Caco-2 (cell line): ENCODE measurements around the gene ZNF764. TPM values are rescaled to one million over a fixed set of nuclear protein-coding genes. Genes with fewer than 3 reads are reported as not detected.
A peak's percentile ranks its signal among the peaks of the same experiment; 100 is the strongest.
"Not testable (repeated sequence)": the region's sequence is repeated elsewhere in the genome, so short reads cannot be mapped to it uniquely, and the experiment has no call there.

ENCODE experiments used
- BruUV-seq: library from RNA; stranded (reverse); fragments of 400-500 nt; replicated peaks from 2 replicates; lab custom pipeline; 2021; lab: Mats Ljungman, UMichigan
- CTCF ChIA-PET: fragments of 300-600 bp; sonication (Branson Sonifier 250); formaldehyde crosslinking; loops from one replicate; lab custom pipeline; 2022; ENCODE audit warnings: antibody characterized with exemption; lab: Charles Lee
- POLR2A ChIA-PET: fragments of 300-600 bp; sonication (Branson Sonifier 250); formaldehyde crosslinking; loops from one replicate; lab custom pipeline; 2022; ENCODE audit warnings: antibody characterized with exemption; lab: Charles Lee
- DNase-seq, 2 experiments: peaks; one replicate each; pipeline versions ENCODE4 v3.0.0 to v3.0.0-alpha.2; 2020 to 2022
- H3K27me3 ChIP-seq: replicated peaks from 2 replicates; pipeline ENCODE4 v1.6.0; 2011; ENCODE audit warnings: low read length; ENCODE audit not compliant: control insufficient read depth, insufficient read depth
- H3K36me3 ChIP-seq: 2 replicates; pipeline ENCODE4 v1.5.1; 2011; ENCODE audit warnings: low read length; ENCODE audit not compliant: control insufficient read depth, insufficient read depth
- H3K4me1 ChIP-seq: fragments of 250-450 bp; sonication (Bioruptor Pico); 2 replicates; pipeline ENCODE4 v1.5.1; 2020; ENCODE audit warnings: mild to moderate bottlenecking
- H3K4me3 ChIP-seq: 2 replicates; pipeline ENCODE4 v1.5.1; 2011; ENCODE audit warnings: low read depth, mild to moderate bottlenecking, control low read depth, low read length
- H3K9me3 ChIP-seq: fragments of 250-450 bp; sonication (Bioruptor Pico); 2 replicates; pipeline ENCODE4 v1.5.1; 2020; ENCODE audit warnings: mild to moderate bottlenecking, moderate library complexity
- H3K27ac Mint-ChIP-seq: one replicate; pipeline ENCODE4 v1.8.0; 2022; ENCODE audit warnings: mixed read lengths; ENCODE audit not compliant: unreplicated experiment
- H3K27me3 Mint-ChIP-seq: one replicate; pipeline ENCODE4 v1.8.0; 2022; ENCODE audit warnings: mixed read lengths; ENCODE audit not compliant: insufficient read depth, unreplicated experiment
- H3K36me3 Mint-ChIP-seq: one replicate; pipeline ENCODE4 v1.8.0; 2022; ENCODE audit warnings: mild to moderate bottlenecking, mixed read lengths; ENCODE audit not compliant: insufficient read depth, unreplicated experiment
- H3K4me1 Mint-ChIP-seq: one replicate; pipeline ENCODE4 v1.8.0; 2022; ENCODE audit warnings: low read depth, mixed read lengths; ENCODE audit not compliant: unreplicated experiment
- H3K4me3 Mint-ChIP-seq: one replicate; pipeline ENCODE4 v1.8.0; 2022; ENCODE audit warnings: mild to moderate bottlenecking, moderate library complexity, mixed read lengths; ENCODE audit not compliant: unreplicated experiment
- H3K9me3 Mint-ChIP-seq: one replicate; pipeline ENCODE4 v1.8.0; 2022; ENCODE audit warnings: mixed read lengths; ENCODE audit not compliant: unreplicated experiment
- intact Hi-C: fragments of 100-400 bp; cut with micrococcal nuclease; formaldehyde crosslinking; loops from one replicate; pipeline ENCODE4 v1.10.0; 2022; ENCODE audit not compliant: unreplicated experiment
- total RNA-seq: library from RNA; stranded (reverse); gene quantifications from 2 replicates; pipeline ENCODE4 v1.2.3, GENCODE V29; 2022
- TF ChIP-seq, protein P1 (sequence below), 2 experiments: fragments of 200-600 bp in 1 of 2; IDR thresholded peaks; 1 replicate in 1 of 2; 2 replicates in 1 of 2; pipeline versions ENCODE4 v1.5.1 to v1.8.0; 2011 to 2022; ENCODE audit warnings: antibody characterized with exemption in 1 of 2, control low read depth in 1 of 2, inconsistent platforms in 1 of 2, low read depth in 1 of 2, low read length in 1 of 2, mild to moderate bottlenecking in 1 of 2, moderate library complexity in 1 of 2; ENCODE audit not compliant: insufficient read depth in 1 of 2, severe bottlenecking in 1 of 2, unreplicated experiment in 1 of 2

ZNF764 gene
- total RNA-seq, 1 experiment from 2014 or later = 8.5 TPM

DNA sequence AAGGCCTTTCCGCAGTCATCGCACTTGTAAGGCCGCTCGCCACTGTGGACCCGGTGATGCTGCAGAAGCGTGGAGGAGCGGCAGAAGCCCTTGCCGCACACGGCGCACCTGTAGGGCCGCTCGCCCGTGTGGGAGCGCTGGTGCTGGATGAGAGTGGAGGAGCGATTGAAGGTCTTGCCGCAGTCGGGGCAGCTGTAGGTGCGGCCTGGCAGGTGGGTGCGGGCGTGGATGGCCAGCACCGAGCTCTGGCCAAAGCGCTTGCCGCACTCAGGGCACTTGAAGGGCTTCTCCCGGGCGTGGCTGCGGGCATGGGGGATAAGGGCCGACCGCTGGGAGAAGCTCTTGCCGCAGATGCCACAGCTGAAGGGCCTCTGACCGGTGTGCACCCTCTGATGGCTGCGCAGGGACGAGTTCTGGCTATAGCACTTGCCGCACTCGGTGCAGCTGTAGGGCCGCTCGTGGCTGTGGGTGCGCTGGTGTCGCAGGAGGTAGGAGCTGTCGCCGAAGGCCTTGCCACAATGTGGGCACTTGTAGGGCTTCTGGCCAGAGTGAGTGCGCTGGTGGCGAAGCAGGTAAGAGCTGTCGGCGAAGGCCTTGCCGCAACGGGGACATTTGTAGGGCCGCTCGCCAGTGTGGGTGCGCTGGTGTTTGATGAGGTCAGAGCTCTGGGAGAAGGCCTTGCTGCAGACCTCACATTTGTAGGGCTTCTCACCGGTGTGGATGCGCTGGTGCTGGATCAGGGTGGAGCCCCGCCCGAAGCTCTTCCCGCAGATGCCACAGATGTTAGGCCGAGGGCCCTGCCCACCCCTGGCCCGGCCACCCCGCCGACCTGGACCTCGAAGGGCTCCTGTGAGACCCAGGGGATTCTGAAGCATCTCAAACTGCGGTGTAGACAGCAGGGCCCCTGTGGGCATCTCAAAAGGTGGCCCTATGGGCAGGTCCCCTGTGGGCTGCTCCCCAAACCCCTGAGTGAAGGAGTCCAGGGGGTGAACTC, 33.3 kb downstream of the ZNF764 start:
- Mint-ChIP-seq H3K4me1 (peaks cover 14% of the 10 kb centered on the region), H3K4me3 (peak overlapping the region; percentile 41), H3K9me3 (no peaks in the 10 kb centered on the region), H3K27ac (no peak overlapping the region), H3K27me3 (no peaks in the 10 kb centered on the region), H3K36me3 (peaks cover 23% of the 10 kb centered on the region)
- POLR2A ChIA-PET = interaction anchor here (0.6 to 0.7 kb wide), 3 partner anchors 33 to 239 kb away, joined by 4 to 5 read pairs (median 4); no protein-coding TSS in a partner anchor
- no TSS peak for BruUV-seq
- Histone ChIP-seq H3K36me3 (no peaks in the 10 kb centered on the region; the same call in 1 of the 2 replicates), H3K9me3 (no peaks in the 10 kb centered on the region), H3K4me3 (no peak overlapping the region), H3K27me3 (no peaks in the 10 kb centered on the region), H3K4me1 (peaks cover 30% of the 10 kb centered on the region)
- TF ChIP-seq, protein P1, sequence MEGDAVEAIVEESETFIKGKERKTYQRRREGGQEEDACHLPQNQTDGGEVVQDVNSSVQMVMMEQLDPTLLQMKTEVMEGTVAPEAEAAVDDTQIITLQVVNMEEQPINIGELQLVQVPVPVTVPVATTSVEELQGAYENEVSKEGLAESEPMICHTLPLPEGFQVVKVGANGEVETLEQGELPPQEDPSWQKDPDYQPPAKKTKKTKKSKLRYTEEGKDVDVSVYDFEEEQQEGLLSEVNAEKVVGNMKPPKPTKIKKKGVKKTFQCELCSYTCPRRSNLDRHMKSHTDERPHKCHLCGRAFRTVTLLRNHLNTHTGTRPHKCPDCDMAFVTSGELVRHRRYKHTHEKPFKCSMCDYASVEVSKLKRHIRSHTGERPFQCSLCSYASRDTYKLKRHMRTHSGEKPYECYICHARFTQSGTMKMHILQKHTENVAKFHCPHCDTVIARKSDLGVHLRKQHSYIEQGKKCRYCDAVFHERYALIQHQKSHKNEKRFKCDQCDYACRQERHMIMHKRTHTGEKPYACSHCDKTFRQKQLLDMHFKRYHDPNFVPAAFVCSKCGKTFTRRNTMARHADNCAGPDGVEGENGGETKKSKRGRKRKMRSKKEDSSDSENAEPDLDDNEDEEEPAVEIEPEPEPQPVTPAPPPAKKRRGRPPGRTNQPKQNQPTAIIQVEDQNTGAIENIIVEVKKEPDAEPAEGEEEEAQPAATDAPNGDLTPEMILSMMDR (IDR thresholded peaks at IDR 0.05; ENCODE audit: insufficient read depth in 1 of 2, low read depth in 1 of 2, low read length in 1 of 2, severe bottlenecking in 1 of 2, unreplicated experiment in 1 of 2) = no peak
- intact Hi-C loops = loop anchor here (5.0 to 10.0 kb wide), 2 partner anchors 130 to 172 kb away; partner anchors contain the start of genes FBRS, PRR14 and SRCAP
- CTCF ChIA-PET = interaction anchor here (0.8 to 1.6 kb wide), 2 partner anchors 95 to 107 kb away, joined by 3 to 6 read pairs; partner anchors contain the start of gene DCTPP1
- no peak for DNase-seq

DNA sequence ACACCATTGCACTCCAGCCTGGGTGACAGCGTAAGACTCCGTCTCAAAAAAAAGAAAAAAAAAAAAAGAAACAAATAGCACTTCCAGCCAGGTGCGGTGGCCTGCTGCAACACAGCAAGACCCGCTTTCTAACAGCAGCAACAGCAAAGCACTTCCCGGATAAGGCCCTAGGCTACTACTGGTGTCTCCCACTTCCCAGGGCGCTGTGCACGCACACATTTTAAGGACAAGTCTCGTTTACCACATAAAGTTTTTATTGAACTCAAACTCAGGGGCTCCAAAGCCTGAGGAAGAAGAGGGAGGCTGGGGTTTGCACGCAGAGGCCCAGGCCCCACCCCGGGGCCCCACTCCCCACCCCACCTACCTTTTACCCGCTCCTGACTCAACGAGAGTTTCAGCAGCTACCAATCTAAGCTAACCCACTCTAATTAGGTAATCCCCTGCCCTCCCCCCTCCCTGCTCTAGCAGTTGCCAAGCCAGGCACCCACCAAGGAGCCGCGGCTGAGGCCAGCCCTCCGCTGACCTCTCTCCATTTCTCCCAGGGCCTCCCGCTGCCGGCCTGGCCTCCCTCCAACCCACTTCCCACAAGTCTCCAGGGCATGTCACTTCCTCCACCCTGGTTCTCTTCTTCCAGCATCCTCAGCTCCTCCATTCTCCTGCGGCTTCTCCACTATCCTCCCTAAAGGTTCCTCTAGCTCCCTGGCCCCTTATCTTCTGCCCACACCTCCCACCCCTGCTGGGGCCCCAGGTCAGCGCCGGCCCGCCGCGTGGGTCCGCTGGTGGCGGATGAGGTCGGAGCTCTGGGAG, 34.2 kb downstream of the ZNF764 start:
- H3K27me3 ChIP-seq = no peaks in the 10 kb centered on the region
- BruUV-seq = no TSS peak
- intact Hi-C loops = loop anchor here (10.0 kb wide), 1 partner anchor 131 kb away; the partner anchor contains the start of genes FBRS and PRR14
- Mint-ChIP-seq H3K27me3 (no peaks in the 10 kb centered on the region), H3K36me3 (peaks cover 23% of the 10 kb centered on the region), H3K4me3 (no peak overlapping the region), H3K27ac (no peak overlapping the region), H3K9me3 (no peaks in the 10 kb centered on the region), H3K4me1 (peaks cover 14% of the 10 kb centered on the region)
- no peak overlapping the region for H3K4me3 ChIP-seq
- peaks cover 27% of the 10 kb centered on the region for H3K4me1 ChIP-seq
- CTCF ChIA-PET = interaction anchor here (0.8 to 1.6 kb wide), 2 partner anchors 94 to 106 kb away, joined by 3 to 6 read pairs; partner anchors contain the start of gene DCTPP1
- TF ChIP-seq, protein P1 (IDR thresholded peaks at IDR 0.05; ENCODE audit: insufficient read depth in 1 of 2, low read depth in 1 of 2, low read length in 1 of 2, severe bottlenecking in 1 of 2, unreplicated experiment in 1 of 2) = no peak
- DNase-seq = no peak
- no peaks in the 10 kb centered on the region for H3K9me3 ChIP-seq
- H3K36me3 ChIP-seq = no peaks in the 10 kb centered on the region; the same call in 1 of the 2 replicates
- POLR2A ChIA-PET = interaction anchor here (0.6 to 0.7 kb wide), 2 partner anchors 99 to 240 kb away, joined by 4 to 5 read pairs; no protein-coding TSS in a partner anchor

DNA sequence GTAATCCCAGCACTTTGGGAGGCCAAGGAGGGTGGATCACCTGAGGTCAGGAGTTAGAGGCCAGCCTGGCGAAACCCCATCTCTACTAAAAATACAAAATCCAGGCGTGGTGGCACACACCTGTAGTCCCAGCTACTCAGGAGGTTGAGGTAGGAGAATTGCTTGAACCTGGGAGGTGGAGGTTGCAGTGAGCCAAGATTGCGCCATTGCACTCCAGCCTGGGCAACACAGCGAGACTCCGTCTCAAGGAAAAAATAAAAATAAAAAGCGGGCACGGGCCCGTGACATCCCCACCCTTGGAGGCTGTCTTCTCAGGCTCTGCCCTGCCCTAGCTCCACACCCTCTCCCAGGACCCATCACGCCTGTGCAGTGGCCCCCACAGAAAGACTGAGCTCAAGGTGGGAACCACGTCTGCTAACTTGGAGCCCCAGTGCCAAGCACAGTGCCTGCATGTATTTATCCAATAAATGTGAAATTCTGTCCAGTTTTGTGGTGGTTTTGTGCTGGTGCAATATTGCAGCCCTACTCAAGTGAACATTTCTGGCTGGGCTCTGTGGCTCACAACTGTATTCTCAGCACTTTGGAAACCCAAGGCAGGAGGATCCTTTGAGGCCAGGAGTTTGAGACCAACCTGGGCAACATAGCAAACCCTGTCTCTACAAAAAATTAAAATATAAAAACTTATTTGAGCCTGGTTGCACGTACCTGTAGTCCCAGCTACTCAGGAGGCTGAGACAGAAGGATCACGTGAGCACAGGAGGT, 35.3 kb downstream of the ZNF764 start:
- H3K4me3 Mint-ChIP-seq, BruUV-seq, POLR2A ChIA-PET, H3K9me3 Mint-ChIP-seq, H3K27me3 Mint-ChIP-seq, DNase-seq, H3K9me3 ChIP-seq, H3K27me3 ChIP-seq, H3K4me3 ChIP-seq, H3K36me3 ChIP-seq: not testable (repeated sequence)
- H3K4me1 Mint-ChIP-seq = peaks cover 10% of the 10 kb centered on the region
- CTCF ChIA-PET = interaction anchor here (0.9 to 1.1 kb wide), 2 partner anchors 13 to 93 kb away, joined by 4 to 7 read pairs; partner anchors contain the start of gene DCTPP1
- peaks cover 23% of the 10 kb centered on the region for H3K36me3 Mint-ChIP-seq
- peaks cover 18% of the 10 kb centered on the region for H3K4me1 ChIP-seq
- peak overlapping the region; percentile 5 for H3K27ac Mint-ChIP-seq
- intact Hi-C loops = loop anchor here (10.0 kb wide), 1 partner anchor 132 kb away; the partner anchor contains the start of genes FBRS and PRR14
